HepG2 (cell line): ENCODE measurements around the gene MCM3. TPM values are rescaled to one million over a fixed set of nuclear protein-coding genes. Genes with fewer than 3 reads are reported as not detected.
A peak's percentile ranks its signal among the peaks of the same experiment; 100 is the strongest.

ENCODE experiments used
- BATF2 ChIP-seq: sonication (generic); formaldehyde crosslinking; IDR thresholded peaks from 2 replicates; pipeline ENCODE4 v1.8.0; 2022; ENCODE audit warnings: mild to moderate bottlenecking, missing genetic modification reagents, moderate library complexity
- CCDC6 ChIP-seq: sonication (generic); formaldehyde crosslinking; IDR thresholded peaks from 2 replicates; pipeline ENCODE4 v1.8.1; 2022; ENCODE audit warnings: mild to moderate bottlenecking, missing genetic modification reagents, moderate library complexity
- ELF1 ChIP-seq: sonication (generic); formaldehyde crosslinking; IDR thresholded peaks from 2 replicates; pipeline ENCODE4 v1.4.0; 2020; ENCODE audit warnings: missing genetic modification reagents
- FLYWCH1 ChIP-seq: sonication (generic); formaldehyde crosslinking; IDR thresholded peaks from 2 replicates; pipeline ENCODE4 v1.8.1; 2023; ENCODE audit warnings: mild to moderate bottlenecking, missing genetic modification reagents
- GLI4 ChIP-seq: sonication (generic); formaldehyde crosslinking; IDR thresholded peaks from 2 replicates; pipeline ENCODE4 v1.5.1; 2020; ENCODE audit warnings: missing genetic modification reagents, mild to moderate bottlenecking, moderate library complexity, borderline replicate concordance
- GTF2F1 ChIP-seq: fragments of 150-350 bp; IDR thresholded peaks from 2 replicates; pipeline ENCODE4 v1.6.1; 2014; ENCODE audit warnings: low read length
- MAF1 ChIP-seq: sonication (generic); formaldehyde crosslinking; IDR thresholded peaks from 2 replicates; pipeline ENCODE4 v1.5.0; 2020; ENCODE audit warnings: missing genetic modification reagents, borderline replicate concordance
- MIER2 ChIP-seq: IDR thresholded peaks from 2 replicates; pipeline ENCODE4 v1.6.1; 2016; ENCODE audit warnings: missing biosample characterization, missing genetic modification reagents
- MYPOP ChIP-seq: sonication (generic); formaldehyde crosslinking; IDR thresholded peaks from 2 replicates; pipeline ENCODE4 v1.8.1; 2023; ENCODE audit warnings: mild to moderate bottlenecking, moderate library complexity, missing genetic modification reagents
- NFE2L1 ChIP-seq: sonication (generic); formaldehyde crosslinking; IDR thresholded peaks from 2 replicates; pipeline ENCODE4 v1.4.0; 2020; ENCODE audit warnings: missing genetic modification reagents, mild to moderate bottlenecking, borderline replicate concordance
- NFE2L2 ChIP-seq: fragments of 150-350 bp; IDR thresholded peaks from 2 replicates; pipeline ENCODE4 v1.6.1; 2014; ENCODE audit warnings: low read length
- NFRKB ChIP-seq: fragments of 450-650 bp; IDR thresholded peaks from 2 replicates; pipeline ENCODE4 v1.6.1; 2017
- NR2F6 ChIP-seq, 2 experiments: IDR thresholded peaks; 2 replicates each; pipeline ENCODE4 v1.6.1; 2016; ENCODE audit warnings: antibody characterized with exemption in 1 of 2, mild to moderate bottlenecking in 1 of 2
- SIX1 ChIP-seq: sonication (generic); formaldehyde crosslinking; IDR thresholded peaks from 2 replicates; pipeline ENCODE4 v1.4.0; 2020; ENCODE audit warnings: missing genetic modification reagents, borderline replicate concordance
- SSRP1 ChIP-seq: IDR thresholded peaks from 2 replicates; pipeline ENCODE4 v1.6.1; 2016; ENCODE audit warnings: control low read depth
- TSC22D2 ChIP-seq: sonication (generic); formaldehyde crosslinking; IDR thresholded peaks from 2 replicates; pipeline ENCODE4 v1.5.1; 2020; ENCODE audit warnings: missing genetic modification reagents, mild to moderate bottlenecking, borderline replicate concordance
- ZNF143 ChIP-seq: sonication (generic); formaldehyde crosslinking; IDR thresholded peaks from 2 replicates; pipeline ENCODE4 v1.4.0; 2020; ENCODE audit warnings: missing genetic modification reagents
- ZNF557 ChIP-seq: sonication (generic); formaldehyde crosslinking; IDR thresholded peaks from 2 replicates; pipeline ENCODE4 v1.4.0; 2020; ENCODE audit warnings: missing genetic modification reagents
- ZNF709 ChIP-seq: sonication (generic); formaldehyde crosslinking; IDR thresholded peaks from 2 replicates; pipeline ENCODE4 v1.5.0; 2020; ENCODE audit warnings: mild to moderate bottlenecking, missing genetic modification reagents
- ZNF713 ChIP-seq: sonication (generic); formaldehyde crosslinking; IDR thresholded peaks from 2 replicates; pipeline ENCODE4 v1.4.0; 2020; ENCODE audit warnings: mild to moderate bottlenecking, missing genetic modification reagents
- ZNF792 ChIP-seq: IDR thresholded peaks from 2 replicates; pipeline ENCODE4 v1.6.1; 2016
- polyA plus RNA-seq, 8 experiments: library from polyadenylated mRNA; depleted of rRNA in 3 of 8; stranded (reverse) in 7 of 8; unstranded in 1 of 8; fragments of >200 nt; fragmentation: Illumina TruSeq in 4 of 8; extraction: Trizol in 4 of 8; gene quantifications; 2 replicates each; pipeline versions ENCODE4 v1.2.1 to v1.2.3, GENCODE V29; 2011 to 2016; ENCODE audit warnings: low read depth in 4 of 8, missing spikeins in 1 of 8, mixed read lengths in 1 of 8; ENCODE audit not compliant: insufficient read depth in 1 of 8
- total RNA-seq, 5 experiments: library from RNA; depleted of rRNA; stranded (reverse); fragments of >200 nt; fragmentation: Illumina TruSeq; extraction: Trizol; gene quantifications; 2 replicates each; pipeline ENCODE4 v1.2.3, GENCODE V29; 2016; ENCODE audit warnings: low read depth in 1 of 5
- TF ChIP-seq, protein P1 (sequence below): sonication (generic); formaldehyde crosslinking; IDR thresholded peaks from 2 replicates; pipeline ENCODE4 v1.4.0; 2020; ENCODE audit warnings: missing genetic modification reagents, borderline replicate concordance
- TF ChIP-seq, protein P2 (sequence below), 2 experiments: IDR thresholded peaks; 2 replicates each; pipeline ENCODE4 v1.6.1; 2011 to 2012; ENCODE audit warnings: low read length in 2 of 2, borderline replicate concordance in 1 of 2, low read depth in 1 of 2, mild to moderate bottlenecking in 1 of 2, moderate library complexity in 1 of 2

Gene MCM3
- total and polyA plus RNA-seq, 2 of the 13 experiments (the other 11 are each of a cell fraction or from before 2014, with no cell fraction given), result 164 to 288 TPM

DNA sequence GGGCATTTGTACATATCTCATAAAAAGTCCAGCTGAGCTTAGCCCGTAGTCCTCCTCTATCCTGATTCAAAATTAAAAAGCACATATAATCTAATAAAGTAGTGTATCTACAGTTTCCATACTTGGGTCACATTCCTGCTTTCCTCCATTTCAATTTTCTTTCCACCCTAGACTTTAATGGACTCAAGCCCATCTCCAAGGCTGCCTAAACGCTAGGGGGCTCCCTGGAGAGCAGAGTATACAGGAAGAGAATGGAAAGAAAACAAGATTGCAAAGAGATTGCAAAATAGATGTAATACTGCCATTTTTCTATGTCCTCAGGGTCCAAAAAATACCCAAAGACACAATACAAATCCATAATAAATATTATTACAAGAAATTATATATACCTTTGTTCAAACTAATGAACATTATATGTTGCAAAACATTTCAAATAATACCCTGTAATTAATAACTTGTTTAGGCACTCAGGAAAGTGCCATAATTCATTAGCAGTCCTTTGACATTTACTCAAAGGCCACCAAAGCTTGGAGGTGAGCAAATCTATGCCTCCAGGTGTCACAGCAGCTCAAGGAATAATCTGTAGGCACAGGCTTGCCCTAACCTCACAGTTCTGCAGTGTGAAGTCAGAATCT, 2.4 kb upstream of the MCM3 start (continued):
- TF ChIP-seq TSC22D2 (CRISPR knock-in tag) (peak; percentile 74; the same call in 1 of the 2 replicates), MIER2 (no peak; the same call in 1 of the 2 replicates), GLI4 (CRISPR knock-in tag) (no peak), BATF2 (CRISPR knock-in tag) (no peak), NFE2L1 (no peak), CCDC6 (CRISPR knock-in tag) (0 out of 2 replicates have a peak, but pooled peaks have one; percentile 50), NFRKB (no peak), MAF1 (CRISPR knock-in tag) (no peak), ELF1 (CRISPR knock-in tag) (peak; percentile 85), ZNF792 (CRISPR knock-in tag) (peak; percentile 26; the same call in 1 of the 2 replicates), ZNF713 (CRISPR knock-in tag) (no peak), SSRP1 (0 out of 2 replicates have a peak, but pooled peaks have one; percentile 69), NR2F6 (IDR thresholded peaks at IDR 0.05) (no peak), NR2F6 (CRISPR knock-in tag; IDR thresholded peaks at IDR 0.05) (no peak), ZNF557 (no peak), FLYWCH1 (no peak), SIX1 (CRISPR knock-in tag) (peak; percentile 58; the same call in 1 of the 2 replicates), ZNF143 (CRISPR knock-in tag) (no peak), ZNF709 (CRISPR knock-in tag) (no peak), MYPOP (peak; percentile 45; the same call in 1 of the 2 replicates), NFE2L2 (no peak), GTF2F1 (no peak)
- TF ChIP-seq, protein P1, sequence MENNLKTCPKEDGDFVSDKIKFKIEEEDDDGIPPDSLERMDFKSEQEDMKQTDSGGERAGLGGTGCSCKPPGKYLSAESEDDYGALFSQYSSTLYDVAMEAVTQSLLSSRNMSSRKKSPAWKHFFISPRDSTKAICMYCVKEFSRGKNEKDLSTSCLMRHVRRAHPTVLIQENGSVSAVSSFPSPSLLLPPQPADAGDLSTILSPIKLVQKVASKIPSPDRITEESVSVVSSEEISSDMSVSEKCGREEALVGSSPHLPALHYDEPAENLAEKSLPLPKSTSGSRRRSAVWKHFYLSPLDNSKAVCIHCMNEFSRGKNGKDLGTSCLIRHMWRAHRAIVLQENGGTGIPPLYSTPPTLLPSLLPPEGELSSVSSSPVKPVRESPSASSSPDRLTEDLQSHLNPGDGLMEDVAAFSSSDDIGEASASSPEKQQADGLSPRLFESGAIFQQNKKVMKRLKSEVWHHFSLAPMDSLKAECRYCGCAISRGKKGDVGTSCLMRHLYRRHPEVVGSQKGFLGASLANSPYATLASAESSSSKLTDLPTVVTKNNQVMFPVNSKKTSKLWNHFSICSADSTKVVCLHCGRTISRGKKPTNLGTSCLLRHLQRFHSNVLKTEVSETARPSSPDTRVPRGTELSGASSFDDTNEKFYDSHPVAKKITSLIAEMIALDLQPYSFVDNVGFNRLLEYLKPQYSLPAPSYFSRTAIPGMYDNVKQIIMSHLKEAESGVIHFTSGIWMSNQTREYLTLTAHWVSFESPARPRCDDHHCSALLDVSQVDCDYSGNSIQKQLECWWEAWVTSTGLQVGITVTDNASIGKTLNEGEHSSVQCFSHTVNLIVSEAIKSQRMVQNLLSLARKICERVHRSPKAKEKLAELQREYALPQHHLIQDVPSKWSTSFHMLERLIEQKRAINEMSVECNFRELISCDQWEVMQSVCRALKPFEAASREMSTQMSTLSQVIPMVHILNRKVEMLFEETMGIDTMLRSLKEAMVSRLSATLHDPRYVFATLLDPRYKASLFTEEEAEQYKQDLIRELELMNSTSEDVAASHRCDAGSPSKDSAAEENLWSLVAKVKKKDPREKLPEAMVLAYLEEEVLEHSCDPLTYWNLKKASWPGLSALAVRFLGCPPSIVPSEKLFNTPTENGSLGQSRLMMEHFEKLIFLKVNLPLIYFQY (CRISPR knock-in tag), result no peak
- TF ChIP-seq, protein P2, sequence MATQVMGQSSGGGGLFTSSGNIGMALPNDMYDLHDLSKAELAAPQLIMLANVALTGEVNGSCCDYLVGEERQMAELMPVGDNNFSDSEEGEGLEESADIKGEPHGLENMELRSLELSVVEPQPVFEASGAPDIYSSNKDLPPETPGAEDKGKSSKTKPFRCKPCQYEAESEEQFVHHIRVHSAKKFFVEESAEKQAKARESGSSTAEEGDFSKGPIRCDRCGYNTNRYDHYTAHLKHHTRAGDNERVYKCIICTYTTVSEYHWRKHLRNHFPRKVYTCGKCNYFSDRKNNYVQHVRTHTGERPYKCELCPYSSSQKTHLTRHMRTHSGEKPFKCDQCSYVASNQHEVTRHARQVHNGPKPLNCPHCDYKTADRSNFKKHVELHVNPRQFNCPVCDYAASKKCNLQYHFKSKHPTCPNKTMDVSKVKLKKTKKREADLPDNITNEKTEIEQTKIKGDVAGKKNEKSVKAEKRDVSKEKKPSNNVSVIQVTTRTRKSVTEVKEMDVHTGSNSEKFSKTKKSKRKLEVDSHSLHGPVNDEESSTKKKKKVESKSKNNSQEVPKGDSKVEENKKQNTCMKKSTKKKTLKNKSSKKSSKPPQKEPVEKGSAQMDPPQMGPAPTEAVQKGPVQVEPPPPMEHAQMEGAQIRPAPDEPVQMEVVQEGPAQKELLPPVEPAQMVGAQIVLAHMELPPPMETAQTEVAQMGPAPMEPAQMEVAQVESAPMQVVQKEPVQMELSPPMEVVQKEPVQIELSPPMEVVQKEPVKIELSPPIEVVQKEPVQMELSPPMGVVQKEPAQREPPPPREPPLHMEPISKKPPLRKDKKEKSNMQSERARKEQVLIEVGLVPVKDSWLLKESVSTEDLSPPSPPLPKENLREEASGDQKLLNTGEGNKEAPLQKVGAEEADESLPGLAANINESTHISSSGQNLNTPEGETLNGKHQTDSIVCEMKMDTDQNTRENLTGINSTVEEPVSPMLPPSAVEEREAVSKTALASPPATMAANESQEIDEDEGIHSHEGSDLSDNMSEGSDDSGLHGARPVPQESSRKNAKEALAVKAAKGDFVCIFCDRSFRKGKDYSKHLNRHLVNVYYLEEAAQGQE (IDR thresholded peaks at IDR 0.05; ENCODE audit: borderline replicate concordance in 1 of 2, low read depth in 1 of 2, low read length in 2 of 2), result no peak
